CD4-positive, alpha-beta T cell treated with Interleukin-1 beta for 1 hour (primary cell): Measurements from ENCODE around the gene TMPRSS9.
"Not testable (repeated sequence)": the region's sequence is repeated elsewhere in the genome, so short reads cannot be mapped to it uniquely, and the experiment has no call there.

Source experiments
- DNase-seq, 2 donors: peaks; one replicate each; pipeline ENCODE4 v3.0.0-alpha.2; 2020 to 2022

Gene TMPRSS9

DNA sequence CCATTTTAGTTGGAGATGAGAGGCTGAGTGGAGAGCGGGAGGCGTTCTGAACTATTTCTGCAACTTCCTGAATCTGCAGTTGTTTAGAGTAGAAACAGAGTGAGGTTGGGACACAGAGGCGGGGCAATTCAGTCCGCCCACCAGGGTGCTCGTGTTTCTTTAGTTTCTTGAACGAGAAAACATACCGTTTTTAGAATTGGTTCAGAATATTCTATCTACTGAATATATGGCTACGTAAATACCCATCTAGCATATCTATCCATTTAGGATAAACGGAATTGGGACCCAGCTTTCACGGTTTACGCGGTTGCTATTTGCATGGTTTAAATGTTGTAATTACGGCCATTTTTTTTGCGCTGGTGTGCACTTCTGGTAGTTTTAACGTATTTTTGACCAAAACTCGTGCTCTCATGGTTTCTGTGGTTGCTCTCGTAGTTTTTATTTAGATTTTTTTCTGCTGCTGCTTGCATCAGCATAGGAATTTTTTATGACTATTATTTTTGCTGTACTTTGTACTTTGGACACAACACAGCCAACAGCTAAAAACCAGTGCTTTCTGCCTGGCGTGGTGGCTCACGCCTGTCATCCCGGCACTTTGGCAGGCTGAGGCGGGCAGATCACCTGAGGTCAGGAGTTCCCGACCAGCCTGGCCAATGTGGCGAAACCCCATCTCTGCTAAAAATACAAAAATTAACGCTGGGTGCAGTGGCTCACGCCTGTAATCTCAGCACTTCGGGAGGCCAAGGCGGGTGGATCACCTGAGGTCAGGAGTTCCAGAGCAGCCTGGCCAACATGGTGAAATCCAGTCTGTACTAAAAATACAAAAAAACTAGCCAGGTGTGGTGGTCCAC, 34.6 kb downstream of the TMPRSS9 start:
- DNase-seq, result peak; percentile 19 to 24

DNA sequence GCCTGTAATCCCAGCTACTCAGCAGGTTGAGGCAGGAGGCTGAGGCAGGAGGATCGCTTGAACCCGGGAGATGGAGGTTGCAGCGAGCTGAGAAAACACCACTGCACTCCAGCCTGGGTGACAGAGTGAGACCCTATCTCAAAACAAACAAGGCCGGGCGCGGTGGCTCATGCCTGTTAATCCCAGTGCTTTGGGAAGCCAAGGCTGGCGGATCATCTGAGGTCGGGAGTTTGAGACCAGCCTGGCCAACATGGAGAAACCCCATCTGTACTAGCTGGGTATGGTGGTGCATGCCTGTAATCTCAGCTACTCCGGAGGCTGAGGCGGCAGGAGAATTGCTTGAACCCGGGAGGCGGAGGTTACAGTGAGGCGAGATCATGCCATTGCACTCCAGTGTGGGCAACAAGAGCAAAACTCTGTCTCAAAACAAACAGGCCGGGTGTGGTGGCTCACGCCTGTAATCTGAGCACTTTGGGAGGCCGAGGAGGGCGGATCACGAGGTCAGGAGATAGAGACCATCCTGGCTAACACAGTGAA, 35.3 kb downstream of the TMPRSS9 start:
- DNase-seq, result not testable (repeated sequence)

GRCh38 chr19:2397173-2397572, 37.1 kb downstream of the TMPRSS9 start:
- DNase-seq, result not testable (repeated sequence)

DNA sequence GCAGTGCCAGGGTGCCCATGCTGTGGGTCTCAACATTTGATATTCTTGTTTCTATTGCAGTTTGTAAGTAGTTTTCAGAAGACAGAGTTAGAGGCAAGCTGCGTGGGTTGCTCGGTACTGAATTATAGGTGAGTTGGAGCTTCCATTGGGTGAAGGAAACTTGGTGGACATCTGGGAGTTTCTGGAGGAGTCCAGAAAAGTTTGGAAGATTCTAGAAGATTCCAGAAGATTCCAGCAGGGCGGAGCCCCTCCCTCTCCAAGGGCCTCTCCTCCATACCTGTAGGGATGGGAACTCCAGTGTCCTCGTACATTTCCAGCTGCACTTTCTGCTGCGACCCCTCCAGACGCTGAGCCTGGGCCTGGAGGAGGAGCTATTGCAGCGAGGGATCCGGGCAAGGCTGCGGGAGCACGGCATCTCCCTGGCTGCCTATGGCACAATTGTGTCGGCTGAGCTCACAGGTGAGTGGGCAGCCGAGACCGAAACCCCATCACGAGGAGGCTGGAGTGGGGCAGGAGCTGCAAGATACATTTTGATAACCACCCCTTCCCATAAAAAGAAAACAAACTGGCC, 38.8 kb downstream of the TMPRSS9 start:
- no peak for DNase-seq

DNA sequence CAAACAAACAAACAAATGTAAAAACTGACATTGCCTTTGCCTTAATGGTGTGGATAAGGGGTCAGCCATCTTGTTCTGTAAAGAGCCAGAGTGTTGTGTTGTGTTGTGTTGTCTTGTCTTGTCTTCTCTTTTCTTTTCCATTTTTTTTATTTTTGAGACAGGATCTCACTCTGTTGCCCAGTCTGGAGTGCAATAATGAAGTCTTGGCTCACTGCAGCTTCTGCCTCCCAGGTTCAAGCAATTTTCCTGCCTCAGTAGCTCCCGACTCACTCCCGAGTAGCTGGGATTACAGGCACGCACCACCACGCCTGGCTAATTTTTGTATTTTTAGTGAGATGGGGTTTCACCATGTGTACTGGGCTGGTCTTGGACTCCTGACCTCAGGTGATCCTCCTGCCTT, 39.5 kb downstream of the TMPRSS9 start:
- DNase-seq, result no peak

- no peak for DNase-seq
These were observed 48.2 kb downstream of the TMPRSS9 start for GRCh38 chr19:2408247-2408646.

GRCh38 chr19:2409352-2409912, 49.4 kb downstream of the TMPRSS9 start:
- no peak for DNase-seq

DNA sequence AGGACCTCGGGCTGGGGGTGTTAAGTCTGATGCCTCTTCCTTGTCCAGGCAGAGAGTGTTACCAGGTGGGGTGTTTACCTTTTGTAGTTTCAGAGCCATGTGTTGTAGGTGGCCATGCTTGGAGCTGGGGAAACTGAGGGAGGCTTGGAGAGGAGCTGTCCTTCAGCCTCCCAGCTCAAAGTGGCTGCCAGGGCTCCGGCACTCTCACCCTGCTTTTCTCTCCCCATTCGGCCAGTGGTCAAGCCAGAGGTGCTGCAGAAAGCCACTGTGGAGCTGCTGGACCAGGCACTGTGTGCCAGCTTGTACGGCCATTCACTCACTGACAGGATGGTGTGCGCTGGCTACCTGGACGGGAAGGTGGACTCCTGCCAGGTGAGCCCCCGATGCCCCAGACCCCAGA, 50.0 kb downstream of the TMPRSS9 start:
- no peak for DNase-seq

DNA sequence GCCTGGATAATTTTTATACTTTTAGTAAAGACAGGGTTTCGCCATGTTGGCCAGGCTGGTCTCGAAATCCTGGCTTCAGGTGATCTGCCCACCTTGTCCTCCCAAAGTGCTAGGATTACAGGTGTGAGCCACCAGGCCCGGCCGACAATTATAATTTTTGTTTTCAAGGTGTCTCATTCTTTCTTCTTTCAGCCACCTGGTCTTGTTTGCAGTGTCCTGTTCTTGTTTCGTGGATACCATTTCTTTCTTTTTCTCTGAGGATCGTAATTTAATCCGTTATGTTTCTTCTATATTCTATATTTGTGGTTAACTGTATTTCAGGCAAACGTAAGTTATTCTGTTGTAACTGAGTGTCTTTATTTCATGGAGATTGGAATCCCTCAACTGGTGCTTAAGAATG, 51.6 kb downstream of the TMPRSS9 start:
- DNase-seq, result no peak

DNA sequence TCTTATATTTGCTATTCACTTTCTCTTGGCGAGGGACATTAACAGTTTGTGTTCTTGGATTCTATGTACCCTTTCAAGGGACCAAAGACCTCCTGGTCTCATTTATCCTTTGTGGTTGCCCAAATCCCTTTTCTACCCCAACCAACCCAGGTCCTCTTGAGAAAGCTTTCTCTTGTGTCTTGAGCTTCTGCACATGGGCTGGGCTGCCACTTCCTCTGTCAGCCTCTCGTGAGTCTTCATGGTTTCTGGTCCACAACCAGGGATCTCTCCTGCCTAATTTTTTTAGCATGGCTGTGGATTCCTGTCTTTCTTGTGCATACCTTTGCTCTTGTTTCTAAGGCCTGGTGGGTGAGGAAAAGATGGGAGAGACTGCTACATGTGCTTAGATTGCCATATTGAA, 52.4 kb downstream of the TMPRSS9 start:
- no peak for DNase-seq

- no peak for DNase-seq
These were observed 53.1 kb downstream of the TMPRSS9 start for GRCh38 chr19:2413159-2413558.

DNA sequence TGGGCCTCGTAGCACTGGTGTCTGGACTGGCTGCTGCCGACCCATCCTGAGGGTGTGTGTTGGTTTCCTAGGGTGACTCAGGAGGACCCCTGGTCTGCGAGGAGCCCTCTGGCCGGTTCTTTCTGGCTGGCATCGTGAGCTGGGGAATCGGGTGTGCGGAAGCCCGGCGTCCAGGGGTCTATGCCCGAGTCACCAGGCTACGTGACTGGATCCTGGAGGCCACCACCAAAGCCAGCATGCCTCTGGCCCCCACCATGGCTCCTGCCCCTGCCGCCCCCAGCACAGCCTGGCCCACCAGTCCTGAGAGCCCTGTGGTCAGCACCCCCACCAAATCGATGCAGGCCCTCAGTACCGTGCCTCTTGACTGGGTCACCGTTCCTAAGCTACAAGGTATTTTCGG, 53.6 kb downstream of the TMPRSS9 start:
- DNase-seq, result no peak

GRCh38 chr19:2415281-2415972, 55.4 kb downstream of the TMPRSS9 start:
- DNase-seq, result no peak

DNA sequence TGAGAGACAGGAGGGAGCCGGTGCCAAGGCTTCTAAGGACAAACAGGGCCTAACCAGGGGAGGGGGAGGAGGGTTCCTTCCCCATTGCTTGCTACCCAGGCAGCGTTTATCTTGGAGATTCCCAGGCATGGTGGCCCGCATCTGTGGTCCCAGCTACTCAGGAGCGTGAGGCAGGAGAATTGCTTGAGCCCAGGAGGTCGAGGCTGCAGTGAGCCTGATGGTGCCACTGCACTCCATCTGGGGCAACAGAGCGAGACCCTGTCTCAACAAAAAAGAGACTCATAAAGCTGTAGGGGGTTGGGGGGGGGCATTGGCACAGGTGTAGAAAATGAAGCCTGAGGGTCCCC, 55.9 kb downstream of the TMPRSS9 start:
- DNase-seq, result no peak

GRCh38 chr19:2416321-2417097, 56.4 kb downstream of the TMPRSS9 start:
- DNase-seq, result no peak

- DNase-seq, result not testable (repeated sequence)
These were observed 57.4 kb downstream of the TMPRSS9 start for GRCh38 chr19:2417436-2417835.

DNA sequence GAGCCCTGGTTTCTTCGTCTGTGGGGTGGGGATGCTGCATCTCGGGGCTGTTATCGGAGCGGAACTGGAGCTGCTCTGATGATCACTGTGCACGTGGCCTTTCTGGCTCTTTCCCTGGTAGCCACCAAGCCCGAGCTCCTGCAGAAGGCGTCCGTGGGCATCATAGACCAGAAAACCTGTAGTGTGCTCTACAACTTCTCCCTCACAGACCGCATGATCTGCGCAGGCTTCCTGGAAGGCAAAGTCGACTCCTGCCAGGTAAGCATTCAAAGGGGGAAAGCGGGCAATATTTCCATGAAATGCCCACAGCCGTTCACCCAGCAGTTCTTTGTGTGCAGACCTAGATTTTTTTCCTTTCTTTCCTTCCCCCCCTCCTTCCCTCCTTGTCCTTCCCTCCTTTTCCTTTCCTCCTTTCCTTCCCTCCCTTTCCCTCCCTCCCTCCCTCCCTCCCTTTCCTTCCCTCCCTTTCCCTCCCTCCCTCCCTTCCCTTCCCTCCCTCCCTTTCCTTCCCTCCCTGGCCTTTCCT, 57.9 kb downstream of the TMPRSS9 start:
- DNase-seq, result no peak

DNA sequence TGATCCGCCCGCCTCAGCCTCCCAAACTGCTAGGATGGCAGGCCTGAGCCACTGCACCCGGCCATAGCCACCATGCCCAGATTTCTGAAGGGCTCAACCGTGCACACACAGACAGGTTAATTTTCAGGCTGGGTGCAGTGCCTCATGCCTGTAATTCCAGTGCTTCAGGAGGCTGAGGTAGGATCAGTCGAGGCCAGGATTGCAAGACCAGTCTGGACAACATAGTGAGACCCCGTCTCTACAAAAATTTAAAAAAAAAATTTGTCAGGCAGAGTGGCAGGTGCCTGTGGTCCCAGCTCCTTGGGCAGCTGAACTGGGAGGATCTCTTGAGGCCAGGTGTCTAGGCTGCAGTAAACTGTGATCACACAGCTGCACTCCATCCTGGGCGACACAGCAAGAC, 59.7 kb downstream of the TMPRSS9 start:
- no peak for DNase-seq

DNA sequence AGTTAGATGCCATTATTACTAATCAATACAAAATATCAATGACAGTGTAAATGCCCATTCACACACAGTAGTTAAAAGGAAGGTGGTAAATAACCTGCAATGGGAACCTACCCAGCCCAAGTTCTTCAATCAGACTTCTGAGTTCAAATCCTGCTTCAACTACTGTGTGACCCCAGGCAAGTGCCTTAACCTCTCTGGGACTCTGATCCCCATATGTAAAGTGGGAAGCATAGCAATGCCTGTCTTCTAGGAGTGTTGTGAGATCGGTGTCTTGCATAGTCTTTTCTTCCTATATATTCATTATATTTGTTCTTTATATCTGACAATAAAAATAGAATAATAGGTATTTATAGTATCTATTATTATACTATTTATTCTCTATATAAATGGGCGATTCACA, 60.4 kb downstream of the TMPRSS9 start:
- no peak for DNase-seq

GRCh38 chr19:2421581-2422306, 61.7 kb downstream of the TMPRSS9 start:
- no peak for DNase-seq

DNA sequence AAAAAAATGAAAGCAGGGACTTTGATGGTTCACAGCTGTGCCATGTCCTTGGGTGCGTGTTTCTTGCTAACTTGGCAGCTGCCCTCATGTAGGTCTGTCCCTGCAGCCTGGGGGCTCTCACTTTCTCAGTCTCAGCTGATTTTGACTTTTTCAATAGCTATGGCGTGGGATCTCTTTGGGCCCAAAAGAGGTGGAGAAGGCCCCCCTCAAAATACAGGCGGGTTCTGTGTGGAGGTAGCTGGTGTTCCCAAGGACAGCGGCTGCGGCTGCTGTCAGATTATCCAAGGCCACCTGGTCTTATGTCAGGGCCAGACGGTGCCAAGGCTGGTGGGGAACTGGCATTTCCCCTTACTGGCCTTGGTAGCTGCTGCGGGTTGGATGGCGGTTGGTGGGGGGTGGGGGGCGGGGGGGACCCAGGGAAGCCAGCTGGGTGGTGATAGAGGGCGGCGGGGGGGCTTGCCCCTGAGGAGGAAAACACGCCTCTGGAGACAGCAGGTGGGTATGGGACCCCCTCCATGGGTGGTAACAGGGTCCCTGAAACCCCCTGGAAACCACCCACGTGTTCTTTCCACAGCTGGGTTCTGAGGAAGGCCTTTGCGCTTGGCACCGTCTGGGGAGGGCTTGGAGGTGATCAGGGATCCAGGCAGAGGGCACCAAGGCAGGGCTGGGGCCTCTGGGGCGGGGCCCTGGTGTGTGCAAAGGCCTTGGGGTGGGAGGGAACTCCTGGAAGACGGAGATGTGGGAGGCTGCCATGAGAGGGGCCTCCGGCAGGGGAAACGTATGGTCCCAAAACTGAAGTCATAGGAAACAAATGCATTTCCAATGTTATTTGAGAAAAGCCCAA, 63.2 kb downstream of the TMPRSS9 start:
- no peak for DNase-seq
